GM19468 (cell line): ENCODE data around the gene RALGPS2.

Experiments used
- ATAC-seq: cut with Tn5 transposase; IDR thresholded peaks from one replicate; pipeline ENCODE4 v1.9.1; 2021; ENCODE audit warnings: mild to moderate bottlenecking, moderate library complexity, moderate number of reproducible peaks; ENCODE audit not compliant: unreplicated experiment; ENCODE audit errors: extremely low read depth

RALGPS2 gene

DNA sequence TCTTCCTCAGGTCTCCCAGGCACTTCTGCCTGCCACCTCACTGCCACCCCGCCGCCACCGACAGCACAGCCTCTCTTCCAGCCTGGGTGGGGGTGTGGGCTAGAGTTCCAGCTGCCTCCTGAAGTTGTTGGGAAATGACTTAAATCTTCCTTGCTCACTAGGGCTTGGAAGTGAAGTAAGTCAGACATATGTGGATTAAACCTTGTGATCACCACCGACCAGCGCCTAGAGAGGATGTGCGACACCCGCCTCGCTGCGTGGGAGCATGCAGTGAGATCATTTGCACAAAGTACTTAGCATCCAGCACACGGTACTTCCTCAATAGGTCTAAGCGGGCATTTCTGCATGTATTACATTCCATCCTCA lies 229.3 kb downstream of the RALGPS2 start:
- ATAC-seq, result no peak

DNA sequence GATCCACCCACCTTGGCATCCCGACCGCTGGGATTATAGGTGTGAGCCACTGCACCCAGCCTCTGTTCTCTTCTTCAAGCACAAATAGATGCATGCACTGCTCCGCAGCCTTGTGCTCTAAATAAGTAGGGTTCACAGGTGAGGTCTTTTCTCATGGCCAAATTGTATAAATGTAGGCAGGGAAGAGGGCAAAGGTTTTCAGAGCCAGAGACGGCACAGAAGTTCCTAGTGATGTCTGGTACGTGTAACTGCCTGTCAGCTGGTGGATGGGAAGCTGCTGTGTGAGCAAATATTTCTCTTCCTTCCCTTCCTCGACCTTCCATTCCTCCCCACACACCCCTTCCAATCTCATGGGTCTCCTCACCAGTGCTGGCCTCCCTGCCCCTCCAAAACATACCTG lies 229.9 kb downstream of the RALGPS2 start:
- ATAC-seq, result no peak

DNA sequence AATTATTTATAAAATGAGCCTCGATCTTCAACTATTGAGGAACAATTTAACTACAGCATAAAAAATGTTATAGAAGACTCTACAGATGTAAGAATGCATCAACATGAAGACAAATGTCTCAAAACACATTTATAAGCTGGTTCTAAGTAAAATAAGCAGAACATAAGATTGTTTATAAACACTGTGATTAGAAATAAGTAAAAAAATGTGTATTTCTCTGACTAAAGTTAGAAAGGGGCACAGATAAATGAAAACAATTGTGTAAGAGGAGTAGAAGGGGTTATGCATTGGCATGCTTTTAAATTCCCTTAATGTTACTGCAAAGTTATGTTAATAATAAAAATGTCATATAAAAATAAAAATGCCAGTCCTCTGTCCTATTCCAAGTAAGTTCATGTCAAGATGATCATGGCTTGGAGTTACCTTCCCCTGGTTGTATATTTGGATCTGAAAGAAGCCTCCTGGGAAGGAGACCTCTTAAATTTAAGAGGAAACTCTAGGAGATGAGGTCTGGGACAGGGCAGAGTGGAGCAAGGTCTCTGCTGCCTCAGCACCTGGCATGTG lies 230.4 kb downstream of the RALGPS2 start:
- no peak for ATAC-seq

DNA sequence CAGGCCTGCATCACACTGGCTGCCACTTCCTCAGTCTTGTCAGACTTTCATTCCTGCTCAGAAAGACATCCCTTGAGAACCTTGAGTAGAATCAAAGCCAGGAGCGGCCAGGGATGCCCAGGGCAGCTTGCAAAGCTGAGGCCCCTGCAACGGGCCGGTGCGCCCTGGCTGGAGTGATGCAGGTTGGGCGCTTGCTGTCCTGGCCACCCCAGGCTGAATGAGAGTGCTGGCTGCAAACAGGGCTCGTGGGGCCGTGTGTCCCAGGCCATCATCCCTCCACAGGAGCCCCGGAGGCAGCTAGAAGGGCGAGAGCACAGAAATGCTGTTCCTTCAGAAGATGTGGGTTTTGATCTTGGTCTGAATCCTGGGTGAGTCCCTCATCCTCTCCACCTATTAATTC lies 233.4 kb downstream of the RALGPS2 start:
- no peak for ATAC-seq

DNA sequence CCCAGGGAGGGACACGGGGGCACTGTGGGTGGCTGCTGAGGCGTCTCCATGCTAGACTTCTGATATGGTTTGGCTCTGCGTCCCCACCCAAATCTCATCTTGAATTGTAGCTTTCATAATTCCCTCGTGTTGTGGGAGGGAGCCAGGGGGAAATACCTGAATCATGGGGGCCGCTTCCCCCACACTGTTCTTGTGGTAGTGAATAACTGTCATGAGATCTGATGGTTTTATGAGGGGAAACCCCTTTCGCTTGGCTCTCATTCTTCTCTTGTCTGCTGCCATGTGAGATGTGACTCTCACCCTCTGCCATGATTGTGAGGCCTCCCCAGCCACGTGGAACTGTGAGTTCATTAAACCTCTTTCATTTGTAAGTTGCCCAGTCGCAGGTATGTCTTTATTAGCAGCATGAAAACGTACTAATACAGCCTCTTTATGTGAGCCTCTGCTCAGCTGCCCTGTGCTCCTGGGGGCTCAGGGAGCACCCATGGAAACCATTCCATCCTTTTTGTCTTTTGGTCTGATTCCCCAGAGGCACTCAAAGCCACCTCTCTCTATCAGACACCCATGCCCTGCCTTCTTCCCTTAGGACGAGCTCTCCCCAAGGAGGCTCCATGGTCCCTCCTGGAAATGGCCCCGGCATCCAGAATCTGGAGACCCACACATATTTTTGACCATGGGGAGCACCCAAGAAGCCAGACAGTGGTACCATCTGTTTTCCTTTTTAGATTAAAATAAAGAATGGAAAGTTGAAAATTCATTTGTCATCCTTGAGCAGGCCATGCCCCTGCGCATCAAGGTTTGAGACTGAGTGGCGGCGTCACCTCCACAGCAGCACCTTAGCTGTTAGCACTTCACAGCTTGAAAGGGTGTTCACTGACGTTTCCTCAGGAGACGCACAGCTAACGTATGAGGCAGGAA lies 234.8 kb downstream of the RALGPS2 start:
- no peak for ATAC-seq

DNA sequence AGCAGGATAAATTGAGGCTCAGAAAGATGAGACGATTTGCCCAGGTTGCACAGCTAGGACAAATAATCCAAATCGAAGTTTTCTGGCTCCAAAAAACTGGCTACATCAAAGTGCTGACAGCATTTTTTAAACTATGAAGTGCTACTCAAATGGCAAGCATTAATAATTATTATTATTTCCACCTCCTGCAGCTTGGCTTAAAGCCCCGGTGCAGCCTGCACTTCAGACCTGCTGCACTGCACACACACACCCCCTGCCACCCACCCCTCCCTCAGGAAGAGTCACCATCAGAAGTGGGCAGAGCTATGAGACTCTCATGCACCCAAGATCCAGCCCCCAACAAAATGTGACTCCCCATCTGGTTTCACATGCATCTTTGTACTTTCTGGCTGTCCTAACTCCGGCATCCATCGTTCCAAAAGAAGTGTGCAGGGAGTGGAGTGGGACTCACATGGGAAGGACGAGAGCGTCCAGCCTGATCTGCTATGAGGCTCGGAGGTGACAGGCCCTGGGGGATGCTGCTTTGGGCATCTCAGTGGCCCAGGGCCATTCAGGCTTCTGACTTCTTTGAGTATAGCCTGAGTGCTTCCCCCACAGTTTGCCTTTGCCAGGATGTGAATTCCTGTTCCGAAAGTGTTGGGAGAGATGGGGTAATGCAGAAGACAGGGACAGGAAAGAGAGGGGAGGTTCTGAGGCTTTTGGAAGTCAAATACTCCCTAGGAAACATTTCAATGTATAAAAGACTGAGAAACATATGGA lies 235.6 kb downstream of the RALGPS2 start:
- no peak for ATAC-seq

DNA sequence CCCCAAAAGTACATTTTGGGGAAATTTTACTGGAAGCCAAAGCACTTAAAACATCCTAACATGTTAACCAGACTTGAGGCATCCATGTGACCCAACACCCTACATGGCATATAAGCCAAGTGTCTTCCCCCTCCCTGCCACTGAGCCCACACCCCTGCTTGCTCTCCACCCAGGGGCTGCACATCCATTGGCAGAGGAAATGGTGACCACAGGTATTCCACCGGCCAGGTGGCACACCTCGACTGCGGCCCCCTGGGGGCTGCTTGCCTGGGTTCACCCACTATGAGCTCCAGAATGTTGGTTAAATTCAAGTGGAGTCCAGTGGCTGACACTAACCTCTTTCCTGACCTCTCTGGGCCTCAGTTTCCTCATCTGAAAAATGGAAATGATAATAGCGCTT lies 236.3 kb downstream of the RALGPS2 start:
- no peak for ATAC-seq

DNA sequence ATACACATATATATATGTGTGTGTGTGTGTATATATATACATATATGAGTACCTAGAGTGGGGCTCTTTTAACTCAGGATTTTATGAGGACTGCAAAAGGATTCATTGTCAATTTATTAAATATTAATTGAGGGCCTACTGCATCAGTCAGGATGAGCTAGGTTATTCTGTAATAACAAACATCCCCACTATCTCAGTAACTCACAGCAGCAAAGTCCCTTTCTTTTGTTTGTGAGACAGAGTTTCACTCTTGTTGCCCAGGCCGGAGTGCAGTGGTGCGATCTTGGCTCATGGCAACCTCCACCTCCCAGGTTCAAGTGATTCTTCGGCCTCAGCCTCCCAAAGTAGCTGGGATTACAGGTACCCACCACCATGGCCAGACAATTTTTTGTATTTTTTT lies 236.8 kb downstream of the RALGPS2 start:
- ATAC-seq, result no peak

DNA sequence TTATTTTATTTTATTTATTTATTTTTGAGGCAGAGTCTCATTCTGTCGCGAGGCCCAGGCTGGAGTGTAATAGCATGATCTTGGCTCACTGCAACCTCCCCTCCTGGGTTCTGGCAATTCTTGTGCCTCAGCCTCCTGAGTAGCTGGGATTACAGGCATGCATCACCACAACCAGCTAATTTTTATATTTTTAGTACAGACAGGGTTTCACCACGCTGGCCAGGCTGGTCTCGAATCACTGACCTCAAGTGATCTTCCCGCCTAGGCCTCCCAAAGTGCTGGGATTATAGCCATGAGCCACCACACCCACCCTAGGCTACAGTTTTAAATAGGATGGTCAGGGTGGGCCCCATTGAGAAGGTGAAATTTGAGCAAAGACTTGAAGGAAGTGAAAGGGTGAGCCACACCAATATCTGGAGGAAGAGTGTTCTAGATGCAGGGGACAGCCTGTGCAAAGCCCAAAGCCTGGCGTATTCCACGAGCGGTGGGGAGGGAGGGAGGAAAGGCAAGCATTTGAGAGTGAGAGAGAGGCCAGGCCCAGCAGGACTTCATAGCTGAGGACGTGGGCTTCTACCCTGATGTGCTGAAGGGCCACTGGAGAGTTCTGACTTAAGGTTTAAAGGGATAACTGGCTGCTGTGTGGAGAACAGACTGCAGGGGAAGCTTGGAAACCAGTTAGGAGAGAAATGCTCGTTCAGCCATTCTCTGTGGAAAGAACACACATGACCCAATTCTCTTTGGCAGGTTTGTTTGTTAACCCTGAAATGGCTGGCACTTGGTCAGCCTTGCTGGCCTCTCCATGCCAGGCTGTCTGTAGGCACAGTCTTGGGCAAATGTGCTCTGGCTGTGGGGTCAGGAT lies 238.0 kb downstream of the RALGPS2 start:
- no peak for ATAC-seq

DNA sequence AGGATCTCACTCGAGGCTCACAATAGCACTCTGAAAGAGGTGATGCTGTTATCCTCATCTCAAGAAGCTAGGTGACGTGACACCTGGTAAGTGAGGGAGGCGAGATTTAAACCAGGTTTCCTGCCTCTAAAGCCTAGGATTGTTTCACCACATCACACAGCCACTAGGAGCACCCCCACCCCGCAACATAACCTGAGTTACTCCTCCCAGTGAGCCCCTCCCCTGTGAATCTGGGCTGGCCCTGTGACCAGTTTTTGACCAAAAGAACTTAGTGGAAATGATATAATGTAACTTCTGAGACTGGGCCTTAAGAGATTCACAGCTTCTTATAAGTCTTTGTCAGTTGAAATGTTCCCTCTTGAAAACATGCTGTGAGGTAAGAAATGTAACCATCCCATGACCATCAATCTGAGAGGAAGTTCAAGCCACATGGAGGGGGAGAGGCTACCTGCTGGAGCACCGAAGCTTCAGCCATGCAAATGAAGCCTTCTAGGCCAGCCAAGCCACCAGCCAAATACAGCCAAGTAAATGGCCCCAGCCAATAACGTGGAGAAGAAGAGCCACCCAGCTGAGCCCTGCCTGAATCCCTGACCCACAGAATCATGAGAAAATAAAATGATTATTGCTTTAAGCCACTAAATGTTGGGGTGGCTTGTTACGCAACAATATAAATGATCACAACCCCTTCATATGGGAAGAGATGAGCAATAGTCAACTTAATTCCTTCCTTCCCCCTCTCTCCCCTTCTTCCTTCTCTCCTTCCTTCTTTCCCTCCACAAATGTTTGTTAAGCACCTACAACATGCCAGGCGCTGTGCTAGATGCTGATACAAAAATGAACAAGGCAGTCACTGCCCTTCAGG lies 239.7 kb downstream of the RALGPS2 start:
- ATAC-seq, result no peak

DNA sequence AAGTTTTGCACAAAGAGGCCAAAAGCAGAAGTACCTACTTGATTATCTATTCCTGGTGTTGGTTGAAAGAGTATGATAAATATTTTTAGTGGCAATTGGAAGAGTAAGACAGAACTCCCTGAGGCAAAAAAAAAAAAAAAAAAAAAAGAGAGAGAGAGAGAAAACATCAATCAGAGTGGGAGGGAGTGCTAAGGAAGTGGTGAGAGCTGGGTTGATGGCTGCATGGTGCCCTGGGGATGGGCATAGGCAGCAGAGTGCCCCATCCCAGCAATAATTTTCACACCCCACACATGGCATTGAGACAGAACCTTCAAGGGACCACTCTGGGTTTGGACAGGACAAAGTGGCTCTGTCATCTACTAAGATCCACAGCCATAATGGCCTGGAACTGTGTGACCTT lies 241.3 kb downstream of the RALGPS2 start:
- ATAC-seq, result no peak

DNA sequence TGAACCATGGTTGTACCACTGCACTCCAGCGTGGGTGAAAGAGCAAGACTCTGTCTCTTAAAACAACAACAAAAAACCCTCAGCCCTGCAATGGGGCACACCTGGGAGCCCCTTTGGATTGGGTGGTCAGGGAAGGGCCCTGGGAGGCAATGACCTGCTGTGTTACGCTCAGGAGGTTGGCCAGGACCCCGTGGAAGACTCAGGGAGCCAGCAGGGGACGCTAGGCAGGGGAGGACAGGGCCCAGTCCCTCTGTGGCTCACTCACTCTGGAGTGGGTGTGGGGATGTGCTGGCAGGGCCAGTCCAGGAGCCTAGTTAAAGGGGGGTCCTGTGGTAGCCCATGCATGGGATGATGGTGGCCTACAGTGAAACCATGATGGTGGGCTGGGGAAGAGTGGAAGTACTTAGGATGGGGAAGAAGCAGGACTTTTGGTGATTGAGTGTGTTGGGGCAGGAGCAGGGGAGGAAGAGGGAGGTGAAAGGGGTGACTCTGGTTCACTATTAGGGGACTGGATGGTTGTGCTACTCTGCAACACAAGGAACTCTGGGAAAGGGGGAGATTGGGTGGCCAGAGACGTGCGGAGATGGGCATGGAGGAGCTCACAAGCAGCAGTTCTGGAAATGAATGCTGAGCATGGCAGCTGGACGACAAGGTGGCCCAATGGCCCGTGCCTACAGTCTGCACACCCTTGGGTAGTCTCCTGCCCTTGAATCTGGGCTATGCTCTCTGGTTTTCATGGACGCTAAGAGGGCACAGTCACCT lies 244.4 kb downstream of the RALGPS2 start:
- no peak for ATAC-seq

DNA sequence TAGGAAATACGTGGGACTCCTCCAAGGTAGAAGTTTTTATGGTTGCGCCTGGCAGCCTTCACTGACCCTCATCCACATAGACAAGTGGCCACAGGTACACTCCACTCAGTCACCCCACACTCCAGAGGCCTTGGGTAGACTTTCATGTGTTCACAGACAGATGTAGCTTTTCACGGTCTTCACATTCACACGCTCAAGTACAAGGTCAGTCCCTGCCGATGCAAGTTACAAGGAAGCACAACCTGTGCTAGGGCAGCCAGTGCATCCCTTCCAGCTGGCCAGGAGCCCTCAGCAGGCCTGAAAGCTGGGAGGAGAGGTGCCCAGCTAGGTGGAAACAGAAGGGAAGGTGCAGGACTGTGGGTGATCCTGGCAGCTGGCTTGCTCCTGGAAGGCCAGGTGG lies 245.1 kb downstream of the RALGPS2 start:
- no peak for ATAC-seq
